SK-N-SH treated with all-trans-retinoic acid at 6 μM for 48 hours (cell line): Measurements from ENCODE around the gene HMX2.

ENCODE experiments used
- ATAC-seq: fragments of 200-7000 bp; cut with Tn5 transposase; 3 replicates; pipeline ENCODE4 v1.9.1; 2020; ENCODE audit warnings: mild to moderate bottlenecking, moderate library complexity
- ARNTL ChIP-seq: fragments of 450-650 bp; formaldehyde crosslinking; IDR thresholded peaks from 2 replicates; pipeline ENCODE4 v1.5.0; 2020; ENCODE audit warnings: low read depth, mild to moderate bottlenecking, moderate library complexity, borderline replicate concordance
- BACH2 ChIP-seq: fragments of 250-450 bp; sonication (Bioruptor Pico); IDR thresholded peaks from 2 replicates; pipeline ENCODE4 v1.9.0; 2021; ENCODE audit warnings: mild to moderate bottlenecking, borderline replicate concordance
- CSDC2 ChIP-seq: fragments of 250-450 bp; sonication (Bioruptor Pico); IDR thresholded peaks from 2 replicates; pipeline ENCODE4 v1.5.0; 2020; ENCODE audit warnings: mild to moderate bottlenecking, moderate library complexity
- ESRRG ChIP-seq: fragments of 250-450 bp; sonication (Bioruptor Pico); IDR thresholded peaks from 2 replicates; pipeline ENCODE4 v1.6.1; 2021; ENCODE audit warnings: mild to moderate bottlenecking
- GLIS3 ChIP-seq: fragments of 250-450 bp; sonication (Bioruptor Pico); IDR thresholded peaks from 2 replicates; pipeline ENCODE4 v1.5.0; 2020; ENCODE audit warnings: mild to moderate bottlenecking, moderate library complexity
- OSR1 ChIP-seq: fragments of 250-450 bp; sonication (Bioruptor Pico); IDR thresholded peaks from 2 replicates; pipeline ENCODE4 v1.8.0; 2022; ENCODE audit warnings: moderate library complexity, mild to moderate bottlenecking, inconsistent platforms
- RARB ChIP-seq: fragments of 250-450 bp; sonication (Bioruptor Pico); IDR thresholded peaks from 2 replicates; pipeline ENCODE4 v1.8.0; 2021; ENCODE audit warnings: mild to moderate bottlenecking, moderate library complexity
- SNAI2 ChIP-seq: fragments of 250-450 bp; sonication (Bioruptor Pico); IDR thresholded peaks from 2 replicates; pipeline ENCODE4 v1.5.0; 2020; ENCODE audit warnings: mild to moderate bottlenecking, moderate library complexity
- TCF4 ChIP-seq: fragments of 250-450 bp; sonication (Bioruptor Pico); IDR thresholded peaks from 2 replicates; pipeline ENCODE4 v1.8.0; 2021; ENCODE audit warnings: mild to moderate bottlenecking, moderate library complexity, borderline replicate concordance
- ZC3H10 ChIP-seq: fragments of 250-450 bp; sonication (Bioruptor Pico); IDR thresholded peaks from 2 replicates; pipeline ENCODE4 v1.5.1; 2021; ENCODE audit warnings: mild to moderate bottlenecking, moderate library complexity
- ZFP3 ChIP-seq: fragments of 250-450 bp; sonication (Bioruptor Pico); IDR thresholded peaks from 2 replicates; pipeline ENCODE4 v1.5.0; 2020; ENCODE audit warnings: mild to moderate bottlenecking, moderate library complexity
- ZFP30 ChIP-seq: fragments of 450-650 bp; formaldehyde crosslinking; IDR thresholded peaks from 2 replicates; pipeline ENCODE4 v1.5.0; 2022; ENCODE audit warnings: mild to moderate bottlenecking, moderate library complexity
- ZNF565 ChIP-seq: fragments of 450-650 bp; formaldehyde crosslinking; conservative IDR thresholded peaks from 2 replicates; pipeline ENCODE4 v1.5.0; 2020; ENCODE audit warnings: low read depth, mild to moderate bottlenecking, moderate library complexity
- ZNF70 ChIP-seq: fragments of 450-650 bp; formaldehyde crosslinking; IDR thresholded peaks from 2 replicates; pipeline ENCODE4 v1.5.0; 2020; ENCODE audit warnings: mild to moderate bottlenecking, moderate library complexity
- ZNF8 ChIP-seq: fragments of 450-650 bp; formaldehyde crosslinking; IDR thresholded peaks from 2 replicates; pipeline ENCODE4 v1.5.0; 2020; ENCODE audit warnings: mild to moderate bottlenecking, moderate library complexity
- TF ChIP-seq, protein P1 (sequence below): fragments of 250-450 bp; sonication (Bioruptor Pico); IDR thresholded peaks from 2 replicates; pipeline ENCODE4 v1.5.0; 2020; ENCODE audit warnings: mild to moderate bottlenecking, moderate library complexity
- TF ChIP-seq, protein P2 (sequence below): fragments of 250-450 bp; sonication (Bioruptor Pico); IDR thresholded peaks from 2 replicates; pipeline ENCODE4 v1.8.0; 2020; ENCODE audit warnings: mild to moderate bottlenecking, moderate library complexity, borderline replicate concordance
- TF ChIP-seq, protein P3 (sequence below): fragments of 250-450 bp; sonication (Bioruptor Pico); IDR thresholded peaks from 2 replicates; pipeline ENCODE4 v1.8.0; 2021; ENCODE audit warnings: low read depth, mild to moderate bottlenecking, moderate library complexity, borderline replicate concordance
- TF ChIP-seq, protein P4 (sequence below): fragments of 250-450 bp; sonication (Bioruptor Pico); IDR thresholded peaks from 2 replicates; pipeline ENCODE4 v1.5.1; 2020; ENCODE audit warnings: low read depth, mild to moderate bottlenecking, moderate library complexity

Gene HMX2

DNA sequence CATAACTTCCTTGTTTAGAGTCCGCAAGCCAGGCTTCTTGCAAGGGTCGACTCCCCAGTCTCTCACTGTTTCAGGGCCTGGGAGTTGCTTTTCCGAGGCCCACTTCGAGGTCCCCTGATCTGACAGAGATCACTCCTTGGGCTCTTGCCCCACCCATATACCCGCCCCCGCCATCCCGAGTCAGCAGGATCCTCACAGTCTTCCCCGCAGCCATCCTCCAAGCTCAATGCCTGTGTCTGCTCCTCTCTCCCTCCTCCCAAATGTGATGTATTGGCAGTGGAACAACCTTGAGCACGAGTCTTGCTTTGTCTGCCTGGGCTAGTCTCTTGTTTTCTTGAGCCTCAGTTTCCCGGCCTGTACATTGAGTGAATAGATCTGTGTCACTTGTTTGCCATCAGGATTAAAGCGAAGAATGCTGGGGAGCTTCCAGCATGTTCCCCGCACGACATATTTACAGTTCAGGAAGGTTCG, 2.4 kb upstream of the HMX2 start (continued):
- TF ChIP-seq, protein P1, sequence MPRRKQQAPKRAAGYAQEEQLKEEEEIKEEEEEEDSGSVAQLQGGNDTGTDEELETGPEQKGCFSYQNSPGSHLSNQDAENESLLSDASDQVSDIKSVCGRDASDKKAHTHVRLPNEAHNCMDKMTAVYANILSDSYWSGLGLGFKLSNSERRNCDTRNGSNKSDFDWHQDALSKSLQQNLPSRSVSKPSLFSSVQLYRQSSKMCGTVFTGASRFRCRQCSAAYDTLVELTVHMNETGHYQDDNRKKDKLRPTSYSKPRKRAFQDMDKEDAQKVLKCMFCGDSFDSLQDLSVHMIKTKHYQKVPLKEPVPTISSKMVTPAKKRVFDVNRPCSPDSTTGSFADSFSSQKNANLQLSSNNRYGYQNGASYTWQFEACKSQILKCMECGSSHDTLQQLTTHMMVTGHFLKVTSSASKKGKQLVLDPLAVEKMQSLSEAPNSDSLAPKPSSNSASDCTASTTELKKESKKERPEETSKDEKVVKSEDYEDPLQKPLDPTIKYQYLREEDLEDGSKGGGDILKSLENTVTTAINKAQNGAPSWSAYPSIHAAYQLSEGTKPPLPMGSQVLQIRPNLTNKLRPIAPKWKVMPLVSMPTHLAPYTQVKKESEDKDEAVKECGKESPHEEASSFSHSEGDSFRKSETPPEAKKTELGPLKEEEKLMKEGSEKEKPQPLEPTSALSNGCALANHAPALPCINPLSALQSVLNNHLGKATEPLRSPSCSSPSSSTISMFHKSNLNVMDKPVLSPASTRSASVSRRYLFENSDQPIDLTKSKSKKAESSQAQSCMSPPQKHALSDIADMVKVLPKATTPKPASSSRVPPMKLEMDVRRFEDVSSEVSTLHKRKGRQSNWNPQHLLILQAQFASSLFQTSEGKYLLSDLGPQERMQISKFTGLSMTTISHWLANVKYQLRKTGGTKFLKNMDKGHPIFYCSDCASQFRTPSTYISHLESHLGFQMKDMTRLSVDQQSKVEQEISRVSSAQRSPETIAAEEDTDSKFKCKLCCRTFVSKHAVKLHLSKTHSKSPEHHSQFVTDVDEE (CRISPR knock-in tag), result no peak
- TF ChIP-seq TCF4, result no peak
- TF ChIP-seq, protein P2, sequence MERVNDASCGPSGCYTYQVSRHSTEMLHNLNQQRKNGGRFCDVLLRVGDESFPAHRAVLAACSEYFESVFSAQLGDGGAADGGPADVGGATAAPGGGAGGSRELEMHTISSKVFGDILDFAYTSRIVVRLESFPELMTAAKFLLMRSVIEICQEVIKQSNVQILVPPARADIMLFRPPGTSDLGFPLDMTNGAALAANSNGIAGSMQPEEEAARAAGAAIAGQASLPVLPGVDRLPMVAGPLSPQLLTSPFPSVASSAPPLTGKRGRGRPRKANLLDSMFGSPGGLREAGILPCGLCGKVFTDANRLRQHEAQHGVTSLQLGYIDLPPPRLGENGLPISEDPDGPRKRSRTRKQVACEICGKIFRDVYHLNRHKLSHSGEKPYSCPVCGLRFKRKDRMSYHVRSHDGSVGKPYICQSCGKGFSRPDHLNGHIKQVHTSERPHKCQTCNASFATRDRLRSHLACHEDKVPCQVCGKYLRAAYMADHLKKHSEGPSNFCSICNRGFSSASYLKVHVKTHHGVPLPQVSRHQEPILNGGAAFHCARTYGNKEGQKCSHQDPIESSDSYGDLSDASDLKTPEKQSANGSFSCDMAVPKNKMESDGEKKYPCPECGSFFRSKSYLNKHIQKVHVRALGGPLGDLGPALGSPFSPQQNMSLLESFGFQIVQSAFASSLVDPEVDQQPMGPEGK, result no peak
- TF ChIP-seq ZC3H10 (CRISPR knock-in tag), result no peak

DNA sequence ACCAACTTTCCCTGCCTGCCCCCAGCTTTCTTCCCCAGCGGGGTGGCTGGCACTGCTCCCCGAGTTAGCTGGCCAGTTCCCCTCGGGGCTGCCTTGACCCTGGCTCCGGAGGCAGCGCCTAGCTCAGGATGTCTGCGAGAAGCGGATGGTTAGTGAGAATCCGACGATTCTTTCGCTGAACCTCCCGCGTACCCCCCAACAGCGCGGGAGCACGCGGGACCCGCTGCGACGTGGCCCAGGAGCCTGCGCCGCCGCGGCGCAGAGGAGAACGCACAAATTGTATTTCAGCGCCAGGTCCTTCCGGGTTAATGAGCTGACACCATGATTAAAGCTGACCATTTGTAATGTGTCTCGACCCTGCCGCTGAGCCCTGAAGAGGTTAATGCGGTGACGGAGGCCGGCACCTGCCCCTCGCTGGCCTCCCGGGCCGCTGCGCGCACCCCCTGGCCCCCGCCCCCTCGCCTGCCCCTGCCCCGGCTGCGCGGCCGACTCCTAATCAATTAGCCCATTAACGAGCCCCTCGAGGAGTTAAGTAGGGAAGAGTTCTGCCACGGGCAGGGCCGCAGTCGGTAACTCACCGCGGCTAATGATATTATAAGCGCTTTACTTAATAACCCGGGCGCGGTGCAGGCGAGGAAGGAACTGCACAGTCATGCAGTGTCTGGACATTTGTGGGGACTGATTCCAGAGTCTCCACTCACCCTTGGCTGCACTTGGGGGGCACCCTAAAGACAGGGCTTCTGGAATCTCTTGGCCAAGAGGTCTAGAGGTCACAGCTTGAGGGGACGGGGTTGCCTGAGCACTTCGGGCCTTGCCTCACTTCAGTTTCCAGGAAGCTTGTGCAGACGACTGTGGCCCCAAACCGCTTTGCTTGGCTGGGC, 1.7 kb upstream of the HMX2 start:
- TF ChIP-seq ZNF70 (CRISPR knock-in tag) (no peak), ZFP30 (CRISPR knock-in tag) (no peak), ARNTL (CRISPR knock-in tag) (no peak), ZNF565 (CRISPR knock-in tag) (no peak), ZC3H10 (CRISPR knock-in tag) (no peak), GLIS3 (CRISPR knock-in tag) (no peak), SNAI2 (CRISPR knock-in tag) (no peak)
- TF ChIP-seq, all 23 proteins: peak for 0
- no peak for ATAC-seq

DNA sequence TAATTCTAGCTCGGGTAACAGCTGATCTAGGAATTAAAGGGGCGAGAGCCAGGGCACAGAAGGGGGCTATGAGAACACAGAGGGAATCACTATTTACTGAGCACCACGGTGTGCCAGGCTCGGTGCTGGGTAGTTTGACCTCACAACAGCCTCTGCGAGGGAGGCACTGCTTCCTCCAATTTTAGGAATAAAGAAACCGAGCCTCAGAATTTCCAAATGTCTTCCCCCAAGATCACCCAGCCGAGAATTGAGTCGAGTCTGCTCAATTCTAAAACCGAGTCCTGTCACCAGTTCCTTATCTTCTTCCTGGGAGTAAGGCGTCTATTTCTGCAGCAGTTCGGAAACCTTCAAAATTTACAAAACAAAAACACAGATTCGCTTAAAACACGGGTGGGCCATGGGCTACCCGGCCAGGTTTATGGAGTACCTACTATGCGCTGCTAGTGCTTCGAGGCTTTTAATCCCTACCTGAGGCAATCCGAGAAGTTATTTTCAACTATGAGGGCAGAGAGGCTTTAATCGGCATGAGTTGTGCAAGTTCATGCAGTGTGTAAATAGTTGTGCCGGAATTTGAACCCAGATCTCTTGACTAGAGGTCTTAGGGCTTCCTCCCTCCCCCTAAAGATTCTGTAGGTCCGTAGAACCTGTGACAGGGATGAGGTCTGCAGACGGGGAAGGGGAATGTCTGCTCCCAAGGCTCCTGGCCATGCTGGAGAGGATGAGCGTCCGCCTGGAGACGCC, 872 bp upstream of the HMX2 start:
- no peak for ATAC-seq

More for the DNA sequence above, 872 bp upstream of the HMX2 start:
- TF ChIP-seq, protein P2, result no peak
- no peak for TF ChIP-seq SNAI2 (CRISPR knock-in tag)
- no peak for TF ChIP-seq BACH2
- TF ChIP-seq, protein P3, sequence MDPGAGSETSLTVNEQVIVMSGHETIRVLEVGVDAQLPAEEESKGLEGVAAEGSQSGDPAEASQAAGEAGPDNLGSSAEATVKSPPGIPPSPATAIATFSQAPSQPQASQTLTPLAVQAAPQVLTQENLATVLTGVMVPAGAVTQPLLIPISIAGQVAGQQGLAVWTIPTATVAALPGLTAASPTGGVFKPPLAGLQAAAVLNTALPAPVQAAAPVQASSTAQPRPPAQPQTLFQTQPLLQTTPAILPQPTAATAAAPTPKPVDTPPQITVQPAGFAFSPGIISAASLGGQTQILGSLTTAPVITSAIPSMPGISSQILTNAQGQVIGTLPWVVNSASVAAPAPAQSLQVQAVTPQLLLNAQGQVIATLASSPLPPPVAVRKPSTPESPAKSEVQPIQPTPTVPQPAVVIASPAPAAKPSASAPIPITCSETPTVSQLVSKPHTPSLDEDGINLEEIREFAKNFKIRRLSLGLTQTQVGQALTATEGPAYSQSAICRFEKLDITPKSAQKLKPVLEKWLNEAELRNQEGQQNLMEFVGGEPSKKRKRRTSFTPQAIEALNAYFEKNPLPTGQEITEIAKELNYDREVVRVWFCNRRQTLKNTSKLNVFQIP (CRISPR knock-in tag), result no peak
- TF ChIP-seq, protein P1 (CRISPR knock-in tag), result no peak
- TF ChIP-seq GLIS3 (CRISPR knock-in tag), result no peak
- TF ChIP-seq ZFP30 (CRISPR knock-in tag), result no peak
- no peak for TF ChIP-seq ESRRG
- TF ChIP-seq ZFP3 (CRISPR knock-in tag), result no peak
- no peak for TF ChIP-seq OSR1 (CRISPR knock-in tag)
- TF ChIP-seq, protein P4, sequence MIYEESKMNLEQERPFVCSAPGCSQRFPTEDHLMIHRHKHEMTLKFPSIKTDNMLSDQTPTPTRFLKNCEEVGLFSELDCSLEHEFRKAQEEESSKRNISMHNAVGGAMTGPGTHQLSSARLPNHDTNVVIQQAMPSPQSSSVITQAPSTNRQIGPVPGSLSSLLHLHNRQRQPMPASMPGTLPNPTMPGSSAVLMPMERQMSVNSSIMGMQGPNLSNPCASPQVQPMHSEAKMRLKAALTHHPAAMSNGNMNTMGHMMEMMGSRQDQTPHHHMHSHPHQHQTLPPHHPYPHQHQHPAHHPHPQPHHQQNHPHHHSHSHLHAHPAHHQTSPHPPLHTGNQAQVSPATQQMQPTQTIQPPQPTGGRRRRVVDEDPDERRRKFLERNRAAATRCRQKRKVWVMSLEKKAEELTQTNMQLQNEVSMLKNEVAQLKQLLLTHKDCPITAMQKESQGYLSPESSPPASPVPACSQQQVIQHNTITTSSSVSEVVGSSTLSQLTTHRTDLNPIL (CRISPR knock-in tag), result no peak
- no peak for TF ChIP-seq RARB (CRISPR knock-in tag)
- TF ChIP-seq CSDC2, result no peak
- TF ChIP-seq ZNF565 (CRISPR knock-in tag), result no peak
- no peak for TF ChIP-seq ARNTL (CRISPR knock-in tag)
- TF ChIP-seq ZNF8 (CRISPR knock-in tag), result no peak
